MM.1S (cell line): ENCODE measurements around the gene HYAL1.

ENCODE experiments used
- EZH2 ChIP-seq: fragments of 300-600 bp; sonication (generic); optimal IDR thresholded peaks from 2 replicates; pipeline ENCODE3; 2017; ENCODE audit warnings: low read depth, mild to moderate bottlenecking, antibody characterized with exemption, low read length, mixed read lengths
- TF ChIP-seq, protein P1 (sequence below): fragments of 300-600 bp; sonication (generic); IDR thresholded peaks from 2 replicates; pipeline ENCODE4 v1.5.1; 2016; ENCODE audit warnings: antibody characterized with exemption, low read length, mixed read lengths

DNA sequence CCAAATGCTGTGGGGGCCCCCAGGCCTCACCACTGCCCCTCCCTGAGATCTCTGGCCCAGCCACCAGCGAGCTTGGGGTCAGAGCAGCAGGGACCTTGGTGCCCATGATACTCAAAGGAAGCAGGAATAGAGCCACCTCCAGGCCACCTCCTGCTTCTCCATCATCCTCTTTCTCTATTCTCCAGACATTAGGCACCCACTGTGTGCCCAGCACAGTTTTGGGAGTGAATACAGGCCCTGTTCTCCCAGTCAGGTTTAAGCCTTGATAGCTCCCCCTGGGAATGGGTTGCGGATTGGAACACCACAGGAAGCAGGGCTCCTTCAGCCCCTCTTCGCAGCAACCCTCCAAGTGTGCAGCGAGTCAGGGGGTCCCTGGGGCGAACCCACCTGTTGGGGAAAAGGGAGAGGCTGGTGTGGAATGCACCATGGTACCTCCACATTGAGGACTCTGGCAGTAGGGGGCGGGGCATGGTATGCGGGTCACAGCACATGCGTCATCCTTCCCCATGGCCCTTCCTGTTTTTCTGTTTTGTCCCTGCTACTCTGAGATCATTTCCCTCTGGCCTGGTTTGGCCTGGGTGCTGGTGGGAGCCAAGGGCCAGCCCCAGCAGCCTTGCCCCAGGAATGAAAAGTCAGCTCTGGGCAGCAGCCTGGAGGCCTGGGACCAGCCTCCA is 48.7 kb downstream of the HYAL1 start:
- TF ChIP-seq, protein P1, sequence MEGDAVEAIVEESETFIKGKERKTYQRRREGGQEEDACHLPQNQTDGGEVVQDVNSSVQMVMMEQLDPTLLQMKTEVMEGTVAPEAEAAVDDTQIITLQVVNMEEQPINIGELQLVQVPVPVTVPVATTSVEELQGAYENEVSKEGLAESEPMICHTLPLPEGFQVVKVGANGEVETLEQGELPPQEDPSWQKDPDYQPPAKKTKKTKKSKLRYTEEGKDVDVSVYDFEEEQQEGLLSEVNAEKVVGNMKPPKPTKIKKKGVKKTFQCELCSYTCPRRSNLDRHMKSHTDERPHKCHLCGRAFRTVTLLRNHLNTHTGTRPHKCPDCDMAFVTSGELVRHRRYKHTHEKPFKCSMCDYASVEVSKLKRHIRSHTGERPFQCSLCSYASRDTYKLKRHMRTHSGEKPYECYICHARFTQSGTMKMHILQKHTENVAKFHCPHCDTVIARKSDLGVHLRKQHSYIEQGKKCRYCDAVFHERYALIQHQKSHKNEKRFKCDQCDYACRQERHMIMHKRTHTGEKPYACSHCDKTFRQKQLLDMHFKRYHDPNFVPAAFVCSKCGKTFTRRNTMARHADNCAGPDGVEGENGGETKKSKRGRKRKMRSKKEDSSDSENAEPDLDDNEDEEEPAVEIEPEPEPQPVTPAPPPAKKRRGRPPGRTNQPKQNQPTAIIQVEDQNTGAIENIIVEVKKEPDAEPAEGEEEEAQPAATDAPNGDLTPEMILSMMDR = no peak
- no peak for TF ChIP-seq EZH2
